AG04449 (cell line): ENCODE results near the gene ZNF799.
"Not testable (repeated sequence)": the region's sequence is repeated elsewhere in the genome, so short reads cannot be mapped to it uniquely, and the experiment has no call there.

Experiments used
- CTCF ChIA-PET: fragments of 350-600 bp; formaldehyde crosslinking; extraction: SDS; loops from one replicate; lab custom pipeline; 2021; ENCODE audit warnings: antibody characterized with exemption; lab: Yijun Ruan, JAX
- POLR2A ChIA-PET: fragments of 400-600, 350-600 bp; formaldehyde crosslinking; extraction: SDS; loops from one replicate; lab custom pipeline; 2020; ENCODE audit warnings: antibody characterized with exemption, inconsistent platforms; lab: Yijun Ruan, JAX
- DNase-seq: peaks from one replicate; pipeline ENCODE4 v3.0.0-alpha.2; 2010; ENCODE audit warnings: low read depth, low spot score
- H3K4me3 ChIP-seq: 2 replicates; pipeline ENCODE4 v1.5.1; 2011; ENCODE audit warnings: low read depth, mild to moderate bottlenecking, control low read depth, low read length
- TF ChIP-seq, protein P1 (sequence below): IDR thresholded peaks from one replicate; pipeline ENCODE4 v1.5.1; 2011; ENCODE audit warnings: mild to moderate bottlenecking, moderate library complexity, low read length, control low read depth, inconsistent platforms; ENCODE audit not compliant: insufficient read depth; ENCODE audit errors: missing control alignments

The ZNF799 gene

GRCh38 chr19:12400633-12401502, at the start of gene ZNF799:
Gene ZNF799, minus strand, starts transcription at chr19:12401271. Its CDS starts 201 bp downstream, at chr19:12401070.
- ChIA-PET POLR2A (interaction anchor here (1.2 kb wide), 1 partner anchor 67 kb away, joined by 3 read pairs; the partner anchor contains the start of gene ZNF563), CTCF (no interaction called here)
- DNase-seq = peak; percentile 59
- TF ChIP-seq, protein P1, sequence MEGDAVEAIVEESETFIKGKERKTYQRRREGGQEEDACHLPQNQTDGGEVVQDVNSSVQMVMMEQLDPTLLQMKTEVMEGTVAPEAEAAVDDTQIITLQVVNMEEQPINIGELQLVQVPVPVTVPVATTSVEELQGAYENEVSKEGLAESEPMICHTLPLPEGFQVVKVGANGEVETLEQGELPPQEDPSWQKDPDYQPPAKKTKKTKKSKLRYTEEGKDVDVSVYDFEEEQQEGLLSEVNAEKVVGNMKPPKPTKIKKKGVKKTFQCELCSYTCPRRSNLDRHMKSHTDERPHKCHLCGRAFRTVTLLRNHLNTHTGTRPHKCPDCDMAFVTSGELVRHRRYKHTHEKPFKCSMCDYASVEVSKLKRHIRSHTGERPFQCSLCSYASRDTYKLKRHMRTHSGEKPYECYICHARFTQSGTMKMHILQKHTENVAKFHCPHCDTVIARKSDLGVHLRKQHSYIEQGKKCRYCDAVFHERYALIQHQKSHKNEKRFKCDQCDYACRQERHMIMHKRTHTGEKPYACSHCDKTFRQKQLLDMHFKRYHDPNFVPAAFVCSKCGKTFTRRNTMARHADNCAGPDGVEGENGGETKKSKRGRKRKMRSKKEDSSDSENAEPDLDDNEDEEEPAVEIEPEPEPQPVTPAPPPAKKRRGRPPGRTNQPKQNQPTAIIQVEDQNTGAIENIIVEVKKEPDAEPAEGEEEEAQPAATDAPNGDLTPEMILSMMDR = no peak
- peak within 1 kb of the TSS; percentile 80 for H3K4me3 ChIP-seq

- no peak for DNase-seq
- POLR2A ChIA-PET = interaction anchor here (0.7 kb wide), 1 partner anchor 183 kb away, joined by 3 read pairs; no protein-coding TSS in a partner anchor
- TF ChIP-seq, protein P1 = no peak
- no peak overlapping the region for H3K4me3 ChIP-seq
- CTCF ChIA-PET = no interaction called here
Measured at GRCh38 chr19:12450844-12451243, 49.8 kb upstream of the ZNF799 start.

DNA sequence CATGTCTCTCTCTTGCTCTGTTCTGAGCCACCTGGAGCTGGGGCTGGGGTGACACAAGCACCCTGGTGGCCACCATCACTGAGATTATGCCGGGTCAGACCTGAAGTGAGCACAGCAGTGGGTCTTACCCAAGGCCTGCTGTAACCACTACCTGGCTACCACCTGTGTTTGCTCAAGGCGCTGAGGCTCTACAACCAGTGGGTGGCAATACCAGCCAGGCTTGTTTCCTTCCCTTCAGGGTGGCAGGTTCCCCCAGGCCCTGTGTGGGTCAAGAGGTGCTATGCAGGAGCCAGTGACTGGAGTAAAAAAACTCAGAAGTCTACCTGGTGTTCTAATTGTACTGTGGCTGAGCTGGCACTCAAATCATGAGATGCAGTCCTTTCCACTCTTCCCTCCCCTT, 47.7 kb upstream of the ZNF799 start:
- TF ChIP-seq, protein P1 = no peak
- ChIA-PET POLR2A (no interaction called here), CTCF (no interaction called here)
- no peak for DNase-seq
- H3K4me3 ChIP-seq = no peak overlapping the region

DNA sequence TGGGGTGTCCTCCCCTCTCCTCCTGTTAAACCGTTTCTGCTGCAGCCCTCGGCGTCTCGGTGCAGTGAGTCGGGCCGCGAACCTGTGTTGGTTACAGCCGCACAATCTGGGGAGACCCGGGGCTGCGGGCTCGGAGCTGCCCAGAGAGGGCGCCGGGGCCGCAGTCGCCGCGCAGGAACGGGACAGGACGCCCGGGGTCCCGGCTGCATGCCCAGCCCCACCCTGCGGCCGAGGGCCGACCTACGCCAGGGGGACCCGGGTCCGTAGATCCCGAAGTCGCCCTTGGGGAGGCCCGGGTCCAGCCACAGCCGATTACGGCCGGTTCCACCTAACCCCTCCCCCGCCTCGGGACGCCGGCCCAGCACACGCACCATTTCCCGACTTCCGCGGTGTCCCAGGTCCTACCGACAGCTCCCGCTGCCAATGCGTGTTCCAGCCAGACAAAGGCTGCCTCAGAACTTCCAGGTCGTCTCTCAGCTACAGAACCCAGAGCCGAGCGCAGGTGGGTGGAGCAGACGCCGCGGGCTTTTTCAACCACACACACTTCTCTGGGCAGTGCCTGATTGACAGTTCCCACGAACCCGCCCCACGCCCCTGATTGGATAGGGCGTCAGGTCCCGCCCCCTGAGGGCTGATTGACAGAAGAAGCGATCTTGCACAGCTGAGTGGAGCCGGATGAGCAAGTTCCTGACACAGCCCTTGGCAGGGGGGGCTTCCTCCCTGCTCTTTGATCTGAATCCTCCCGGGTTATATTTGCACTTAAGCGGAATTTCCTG, 39.7 kb upstream of the ZNF799 start, which contains the start of gene ZNF443:
Gene ZNF443 (minus strand): TSS at position 481 of the 776 bp plus-strand sequence. CDS start 107 bp downstream, at position 374.
- H3K4me3 ChIP-seq = peak within 1 kb of the TSS; percentile 84
- ChIA-PET CTCF (no interaction called here), POLR2A (interaction anchor here (0.7 kb wide), 1 partner anchor 75 kb away, joined by 4 read pairs; the partner anchor contains the start of gene ZNF442)
- TF ChIP-seq, protein P1 = no peak
- peak; percentile 77 for DNase-seq

DNA sequence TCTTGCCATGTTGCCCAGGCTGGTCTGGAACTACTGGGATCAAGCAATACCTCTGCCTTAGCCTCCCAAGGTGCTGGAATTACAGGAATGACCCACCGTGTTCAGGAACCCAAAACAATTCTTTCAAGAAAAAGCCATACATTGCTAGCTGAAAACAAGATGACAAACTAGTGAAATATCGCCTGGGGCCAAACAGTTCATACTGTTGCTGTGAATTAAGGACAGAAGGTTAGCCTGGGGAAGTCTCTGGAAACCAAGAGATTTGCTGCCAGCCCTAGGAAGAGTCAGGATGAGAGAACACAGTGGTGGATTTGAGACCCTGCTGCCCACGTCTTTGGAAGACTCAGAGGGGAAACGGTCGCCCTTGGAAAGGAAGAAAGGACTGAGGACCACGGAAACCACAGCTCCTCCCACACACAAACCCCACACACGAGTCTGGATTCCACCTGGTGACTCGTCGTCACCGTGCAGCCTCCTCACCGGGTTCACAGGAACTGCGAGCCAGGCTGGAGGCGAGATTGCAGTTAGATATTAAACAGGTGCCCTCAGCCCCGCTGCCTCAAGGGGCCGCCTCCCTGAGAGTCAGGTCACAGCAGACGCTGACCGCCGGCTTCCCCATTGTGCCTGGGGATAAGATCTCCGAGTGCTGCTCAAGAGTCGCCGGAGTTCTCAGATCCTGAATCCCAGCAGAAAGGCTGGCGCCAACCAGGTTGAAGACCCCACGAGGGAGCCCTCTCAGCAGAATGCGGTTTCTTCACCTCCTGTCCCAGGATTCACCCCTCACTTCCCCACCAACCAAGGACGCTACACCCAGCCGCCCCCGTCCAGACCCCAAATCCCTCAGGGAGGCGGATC, 38.8 kb upstream of the ZNF799 start:
- DNase-seq, POLR2A ChIA-PET, CTCF ChIA-PET: not testable (repeated sequence)
- H3K4me3 ChIP-seq = peak overlapping the region; percentile 84

GRCh38 chr19:12430726-12431299, 29.7 kb upstream of the ZNF799 start:
- POLR2A ChIA-PET, CTCF ChIA-PET, DNase-seq, H3K4me3 ChIP-seq: not testable (repeated sequence)
